ENCODE data around the gene PITX3. TPM values are rescaled to one million over a fixed set of nuclear protein-coding genes. Genes with fewer than 3 reads are reported as not detected.

PITX3 gene
- total and polyA plus RNA-seq, 7 donors: 2.0 to 9.7 (median 7.6) TPM

DNA sequence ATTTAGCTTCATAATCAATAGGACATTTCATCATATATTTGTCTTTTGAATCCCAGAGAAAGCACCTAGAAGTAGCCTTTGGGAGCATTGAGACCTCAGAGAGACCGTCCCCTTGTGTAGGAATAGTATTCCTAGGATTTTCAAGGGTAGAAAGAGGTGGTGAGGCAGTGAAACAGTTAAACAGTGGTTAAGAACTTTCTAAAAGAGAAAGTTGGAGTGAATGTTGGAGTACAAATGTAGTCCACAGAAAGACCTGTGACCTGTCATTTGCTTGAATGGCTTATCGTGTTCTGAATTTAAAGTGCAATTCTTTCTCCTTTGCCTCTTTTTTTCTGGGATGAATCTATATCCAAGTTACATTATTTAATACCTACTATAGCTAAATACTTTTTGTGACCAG lies 34.0 kb upstream of the PITX3 start:
- Histone ChIP-seq H3K36me3 (ENCODE audit: insufficient read depth in 1 of 2, low read depth in 1 of 2) (peaks cover 0 to 5% of the 10 kb centered on the region in 2 donors), H3K27me3 (ENCODE audit: insufficient read depth in 3 of 3, low read length in 2 of 3) (no peaks in the 10 kb centered on the region), H3K9me3 (no peaks in the 10 kb centered on the region), H3K4me3 (no peak overlapping the region), H3K4me1 (peaks cover 61% of the 10 kb centered on the region), H3K27ac (peak overlapping the region; percentile 65)
- 66 to 83% (median 75%) methylated on average over 2 of the region's 2 CpGs for WGBS, 3 donors
- DNase-seq (no peak), ATAC-seq (no peak)
- TF ChIP-seq, protein P1, sequence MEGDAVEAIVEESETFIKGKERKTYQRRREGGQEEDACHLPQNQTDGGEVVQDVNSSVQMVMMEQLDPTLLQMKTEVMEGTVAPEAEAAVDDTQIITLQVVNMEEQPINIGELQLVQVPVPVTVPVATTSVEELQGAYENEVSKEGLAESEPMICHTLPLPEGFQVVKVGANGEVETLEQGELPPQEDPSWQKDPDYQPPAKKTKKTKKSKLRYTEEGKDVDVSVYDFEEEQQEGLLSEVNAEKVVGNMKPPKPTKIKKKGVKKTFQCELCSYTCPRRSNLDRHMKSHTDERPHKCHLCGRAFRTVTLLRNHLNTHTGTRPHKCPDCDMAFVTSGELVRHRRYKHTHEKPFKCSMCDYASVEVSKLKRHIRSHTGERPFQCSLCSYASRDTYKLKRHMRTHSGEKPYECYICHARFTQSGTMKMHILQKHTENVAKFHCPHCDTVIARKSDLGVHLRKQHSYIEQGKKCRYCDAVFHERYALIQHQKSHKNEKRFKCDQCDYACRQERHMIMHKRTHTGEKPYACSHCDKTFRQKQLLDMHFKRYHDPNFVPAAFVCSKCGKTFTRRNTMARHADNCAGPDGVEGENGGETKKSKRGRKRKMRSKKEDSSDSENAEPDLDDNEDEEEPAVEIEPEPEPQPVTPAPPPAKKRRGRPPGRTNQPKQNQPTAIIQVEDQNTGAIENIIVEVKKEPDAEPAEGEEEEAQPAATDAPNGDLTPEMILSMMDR (IDR thresholded peaks at IDR 0.05): no peak
- intact Hi-C loops (cut with DNase I): no loop called here

- ATAC-seq (peak; percentile 32 to 63 (median 37)), DNase-seq (no peak)
- peak overlapping the region; percentile 67 for H3K27ac ChIP-seq
- H3K27me3 ChIP-seq (ENCODE audit: insufficient read depth in 3 of 3, low read length in 2 of 3): no peaks in the 10 kb centered on the region
- intact Hi-C loops (cut with DNase I): no loop called here
- WGBS, 3 donors: 11 to 32% (median 23%) methylated on average over 1 of the region's 1 CpG
- no peaks in the 10 kb centered on the region for H3K9me3 ChIP-seq
- TF ChIP-seq, protein P1 (IDR thresholded peaks at IDR 0.05): no peak
- peaks cover 0 to 5% of the 10 kb centered on the region in 2 donors for H3K36me3 ChIP-seq (ENCODE audit: insufficient read depth in 1 of 2, low read depth in 1 of 2)
- peaks cover 54% of the 10 kb centered on the region for H3K4me1 ChIP-seq
- no peak overlapping the region for H3K4me3 ChIP-seq
Measured at GRCh38 chr10:102274062-102274461, 32.8 kb upstream of the PITX3 start.

- TF ChIP-seq, protein P1 (IDR thresholded peaks at IDR 0.05): no peak
- peak; percentile 60 to 89 (median 80) for ATAC-seq
Measured at GRCh38 chr10:102269017-102269416, 27.7 kb upstream of the PITX3 start.

DNA sequence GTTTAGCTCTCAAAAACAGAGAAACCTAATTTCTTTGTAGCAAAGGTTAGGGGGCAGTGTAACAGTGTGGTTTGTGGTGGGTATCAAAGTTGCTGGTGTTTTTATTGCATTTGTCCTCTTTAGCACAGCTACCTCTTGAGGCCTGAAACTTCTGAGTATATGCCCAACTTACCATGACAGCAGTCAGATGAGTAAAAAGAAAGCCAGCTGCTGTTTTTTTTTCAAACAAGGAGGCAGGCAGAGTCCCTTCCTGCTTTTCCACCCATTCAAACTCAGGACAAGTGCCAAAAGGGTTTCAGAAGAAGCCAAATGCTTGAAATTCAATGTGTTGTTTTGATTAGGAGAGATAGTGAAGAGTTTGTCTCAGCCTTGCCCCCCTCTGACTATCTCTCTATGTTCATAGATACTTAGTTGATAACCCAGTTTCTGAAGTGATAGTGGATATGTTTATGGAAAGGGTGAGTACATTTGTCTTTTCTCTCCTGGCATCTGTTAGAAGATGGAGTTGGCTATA lies 27.1 kb upstream of the PITX3 start:
- ATAC-seq: peak in 3 of 4 donors; percentile 17 to 34 (median 31)
- H3K36me3 ChIP-seq (ENCODE audit: insufficient read depth in 1 of 2, low read depth in 1 of 2): no peaks in the 10 kb centered on the region
- TF ChIP-seq, protein P1 (IDR thresholded peaks at IDR 0.05): no peak
- intact Hi-C loops (cut with DNase I): no loop called here
- DNase-seq: no peak
- no peak overlapping the region for H3K4me3 ChIP-seq
- H3K9me3 ChIP-seq: no peaks in the 10 kb centered on the region
- peaks cover 71% of the 10 kb centered on the region for H3K4me1 ChIP-seq
- peak overlapping the region; percentile 73 for H3K27ac ChIP-seq
- no peaks in the 10 kb centered on the region for H3K27me3 ChIP-seq (ENCODE audit: insufficient read depth in 3 of 3, low read length in 2 of 3)

More at GRCh38 chr10:102269017-102269416, 27.7 kb upstream of the PITX3 start:
- 15 to 17% (median 17%) methylated on average over 3 of the region's 3 CpGs for WGBS, 3 donors
- H3K36me3 ChIP-seq (ENCODE audit: insufficient read depth in 1 of 2, low read depth in 1 of 2): no peaks in the 10 kb centered on the region
- intact Hi-C loops (cut with DNase I): no loop called here
- H3K27ac ChIP-seq: peak overlapping the region; percentile 73
- peaks cover 71% of the 10 kb centered on the region for H3K4me1 ChIP-seq
- no peak overlapping the region for H3K4me3 ChIP-seq
- H3K27me3 ChIP-seq (ENCODE audit: insufficient read depth in 3 of 3, low read length in 2 of 3): no peaks in the 10 kb centered on the region
- no peaks in the 10 kb centered on the region for H3K9me3 ChIP-seq
- DNase-seq: no peak

DNA sequence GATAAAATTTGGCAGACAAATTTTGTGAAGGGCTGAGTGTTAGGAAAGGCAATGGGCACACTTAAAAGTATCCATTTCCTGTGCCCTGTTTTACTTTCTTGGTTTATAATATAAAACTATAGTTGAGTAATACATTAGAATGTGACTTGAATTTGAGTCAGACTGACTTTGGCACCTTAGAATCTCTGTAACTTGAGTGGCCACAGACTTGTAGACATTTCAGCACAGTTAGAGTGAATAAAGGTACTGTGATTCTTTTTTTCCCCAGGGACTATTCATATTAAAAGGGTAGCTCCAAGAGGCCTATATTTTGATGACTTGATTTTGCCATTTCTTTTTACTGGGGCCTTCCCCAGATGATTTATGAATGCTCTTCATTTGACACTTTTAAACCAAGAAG lies 26.4 kb upstream of the PITX3 start:
- intact Hi-C loops (cut with DNase I): no loop called here
- TF ChIP-seq, protein P1 (IDR thresholded peaks at IDR 0.05): no peak
- Histone ChIP-seq H3K36me3 (ENCODE audit: insufficient read depth in 1 of 2, low read depth in 1 of 2) (no peaks in the 10 kb centered on the region), H3K4me1 (peaks cover 71% of the 10 kb centered on the region), H3K27me3 (ENCODE audit: insufficient read depth in 3 of 3, low read length in 2 of 3) (no peaks in the 10 kb centered on the region), H3K9me3 (no peaks in the 10 kb centered on the region), H3K4me3 (no peak overlapping the region), H3K27ac (peak overlapping the region; percentile 73)
- DNase-seq (no peak), ATAC-seq (peak; percentile 51 to 76 (median 53))
